Measurements from ENCODE around the gene VRK3. TPM values are rescaled to one million over a fixed set of nuclear protein-coding genes. Genes with fewer than 3 reads are reported as not detected.
"Not testable (repeated sequence)": the region's sequence is repeated elsewhere in the genome, so short reads cannot be mapped to it uniquely, and the experiment has no call there.

VRK3 gene
- total RNA-seq, 1 experiment from 2014 or later, result 28.6 TPM

DNA sequence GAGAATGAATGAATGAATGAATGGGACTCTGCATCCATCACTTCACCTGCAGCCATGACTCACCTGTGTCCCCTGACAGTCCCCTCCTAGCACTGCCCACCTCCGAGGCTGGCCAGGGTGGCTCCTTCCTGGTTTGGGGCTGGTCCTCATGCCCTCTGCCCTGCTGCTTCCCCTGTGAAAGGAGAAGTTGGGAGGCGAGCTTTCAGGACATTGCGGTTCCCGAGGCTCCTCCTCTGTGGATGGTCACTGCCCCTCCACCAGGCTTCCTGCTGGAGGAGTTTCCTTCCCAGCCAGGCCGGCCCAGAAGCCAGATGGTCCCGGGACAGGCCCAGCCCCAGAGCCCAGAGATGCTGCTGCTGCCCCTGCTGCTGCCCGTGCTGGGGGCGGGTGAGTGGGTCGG lies 55.8 kb downstream of the VRK3 start:
- in situ Hi-C loops (cut with HindIII; ENCODE audit: low sequenced_read_pairs); DNase-seq (ENCODE audit: low spot score): not testable (repeated sequence)

DNA sequence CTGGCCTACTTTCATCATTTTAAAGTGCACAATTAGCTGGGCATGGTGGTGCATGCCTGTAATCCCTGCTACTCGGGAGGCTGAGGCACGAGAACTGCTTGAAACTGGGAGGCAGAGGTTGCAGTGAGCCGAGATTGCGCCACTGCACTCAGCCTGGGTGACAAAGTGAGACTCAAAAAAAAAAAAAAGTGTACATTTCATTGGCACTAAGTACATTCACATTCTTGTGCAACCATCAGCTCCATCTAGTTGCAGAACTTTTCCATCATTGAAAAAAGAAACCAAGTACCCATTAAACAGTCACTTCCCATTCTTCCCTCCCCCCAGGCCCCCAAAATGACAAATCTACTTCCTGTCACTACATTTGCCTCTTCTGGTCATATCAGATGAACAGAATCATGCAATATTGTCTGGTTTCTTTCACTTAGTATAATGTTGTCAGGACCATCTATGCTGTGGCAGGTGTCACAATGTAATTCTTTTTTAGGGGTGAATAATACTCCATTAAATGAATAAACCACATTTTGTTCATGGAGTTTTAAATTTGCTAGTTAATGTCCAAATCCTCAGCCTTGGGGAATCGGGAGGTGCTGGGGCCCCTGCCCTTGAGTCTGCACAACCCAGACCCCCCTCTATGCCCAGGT lies 56.8 kb downstream of the VRK3 start:
- in situ Hi-C loops (cut with HindIII; ENCODE audit: low sequenced_read_pairs), result no loop called here
- no peak for DNase-seq (ENCODE audit: low spot score)

DNA sequence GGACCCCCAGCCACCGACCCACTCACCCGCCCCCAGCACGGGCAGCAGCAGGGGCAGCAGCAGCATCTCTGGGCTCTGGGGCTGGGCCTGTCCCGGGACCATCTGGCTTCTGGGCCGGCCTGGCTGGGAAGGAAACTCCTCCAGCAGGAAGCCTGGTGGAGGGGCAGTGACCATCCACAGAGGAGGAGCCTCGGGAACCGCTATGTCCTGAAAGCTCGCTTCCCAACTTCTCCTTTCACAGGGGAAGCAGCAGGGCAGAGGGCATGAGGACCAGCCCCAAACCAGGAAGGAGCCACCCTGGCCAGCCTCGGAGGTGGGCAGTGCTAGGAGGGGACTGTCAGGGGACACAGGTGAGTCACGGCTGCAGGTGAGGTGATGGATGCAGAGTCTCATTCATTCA lies 64.2 kb downstream of the VRK3 start, which contains the start of gene SIGLEC11:
Gene SIGLEC11, minus strand, starts transcription at position 193 of the 400 bp plus-strand sequence. Its CDS starts 91 bp downstream, at position 102.
- DNase-seq (ENCODE audit: low spot score); in situ Hi-C loops (cut with HindIII; ENCODE audit: low sequenced_read_pairs): not testable (repeated sequence)

DNA sequence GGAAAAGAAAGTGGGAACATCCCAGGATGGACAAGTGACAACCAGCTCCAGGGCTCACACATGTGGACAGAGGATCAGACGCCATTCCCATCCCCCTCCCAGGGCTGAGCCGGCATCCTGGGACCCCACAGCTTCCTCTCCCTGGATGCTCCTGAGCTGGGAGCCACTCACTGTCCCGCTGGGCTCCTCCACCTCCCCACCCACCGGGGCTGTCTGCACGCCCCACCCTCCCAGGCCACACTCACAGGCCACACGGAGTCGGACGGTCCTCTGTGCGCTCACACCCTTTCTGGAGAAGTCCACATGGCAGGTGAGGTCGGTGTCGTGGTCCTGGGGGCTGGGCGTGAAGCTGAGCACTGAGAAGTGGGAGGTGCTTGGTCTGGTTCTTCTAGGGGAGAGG lies 65.3 kb downstream of the VRK3 start:
- DNase-seq (ENCODE audit: low spot score); in situ Hi-C loops (cut with HindIII; ENCODE audit: low sequenced_read_pairs): not testable (repeated sequence)

DNA sequence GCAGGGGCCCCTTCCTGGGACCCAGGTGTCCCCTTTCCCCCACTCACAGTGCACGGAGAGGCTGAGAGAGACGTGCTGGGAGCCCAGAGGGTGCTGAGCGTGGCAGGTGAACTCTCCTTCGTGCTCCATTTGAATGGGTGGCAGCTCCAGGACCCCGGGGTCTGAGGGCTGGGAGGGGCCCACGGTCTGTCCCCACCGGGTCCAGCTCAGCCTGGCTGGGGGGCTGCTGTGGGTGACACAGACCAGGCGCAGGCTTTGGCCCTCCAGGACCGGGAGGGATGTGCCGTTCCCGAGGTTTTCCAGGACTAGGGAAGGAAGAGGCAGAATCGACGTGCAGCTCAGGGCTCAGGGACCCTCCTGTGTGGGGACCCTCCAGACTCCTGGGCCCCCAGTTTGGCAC lies 66.6 kb downstream of the VRK3 start:
- DNase-seq (ENCODE audit: low spot score); in situ Hi-C loops (cut with HindIII; ENCODE audit: low sequenced_read_pairs): not testable (repeated sequence)

DNA sequence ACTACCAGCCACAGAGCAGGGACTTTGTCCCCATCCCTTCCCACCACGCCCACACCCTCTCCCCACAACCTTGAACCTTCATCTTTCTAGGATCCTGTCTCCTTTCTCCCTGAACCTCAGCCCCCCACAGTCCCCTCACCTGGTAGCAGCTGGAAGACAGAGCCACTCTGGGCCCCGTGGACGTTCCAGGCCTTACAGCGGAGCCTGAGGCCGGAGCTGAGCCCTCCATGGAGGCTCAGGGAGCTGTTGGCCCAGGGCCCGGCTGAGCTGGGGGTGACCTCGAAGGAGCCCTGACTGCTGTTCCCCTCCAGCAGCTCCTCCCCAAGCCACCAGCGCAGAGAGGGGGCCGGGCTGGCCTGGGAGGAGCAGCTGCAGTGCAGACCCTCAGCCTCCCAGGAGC lies 67.0 kb downstream of the VRK3 start:
- in situ Hi-C loops (cut with HindIII; ENCODE audit: low sequenced_read_pairs), result not testable (repeated sequence)

DNA sequence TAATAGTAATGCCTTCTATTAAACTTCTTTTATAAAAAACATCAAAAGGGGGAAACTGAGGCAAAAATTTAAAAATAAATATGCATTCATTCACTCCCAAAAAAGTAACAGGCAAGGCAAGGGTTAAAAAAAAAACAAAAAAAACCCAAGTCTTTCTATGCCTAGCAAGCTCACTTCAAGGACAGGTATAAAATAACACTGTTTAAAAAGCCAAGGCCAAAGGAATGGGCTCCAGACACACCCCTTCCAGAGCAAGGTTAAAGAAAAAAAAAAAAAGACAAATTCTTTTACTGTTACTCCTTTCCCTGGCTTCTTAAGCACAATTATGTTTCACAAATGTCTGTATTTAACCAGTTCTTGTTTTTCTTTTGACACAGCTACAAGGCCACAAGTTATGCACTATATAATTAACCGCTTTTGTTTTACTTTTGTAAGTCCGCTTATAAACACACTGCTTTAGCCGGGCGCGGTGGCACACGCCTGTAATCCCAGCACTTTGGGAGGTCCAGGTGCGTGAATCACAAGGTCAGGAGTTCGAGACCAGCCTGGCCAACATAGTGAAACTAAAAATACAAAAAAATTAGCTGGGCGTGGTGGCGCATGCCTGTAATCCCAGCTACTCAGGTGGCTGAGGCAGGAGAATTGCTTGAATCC lies 67.8 kb downstream of the VRK3 start:
- in situ Hi-C loops (cut with HindIII; ENCODE audit: low sequenced_read_pairs), result no loop called here
- no peak for DNase-seq (ENCODE audit: low spot score)

More for the DNA sequence above, 67.0 kb downstream of the VRK3 start:
- DNase-seq (ENCODE audit: low spot score), result not testable (repeated sequence)

DNA sequence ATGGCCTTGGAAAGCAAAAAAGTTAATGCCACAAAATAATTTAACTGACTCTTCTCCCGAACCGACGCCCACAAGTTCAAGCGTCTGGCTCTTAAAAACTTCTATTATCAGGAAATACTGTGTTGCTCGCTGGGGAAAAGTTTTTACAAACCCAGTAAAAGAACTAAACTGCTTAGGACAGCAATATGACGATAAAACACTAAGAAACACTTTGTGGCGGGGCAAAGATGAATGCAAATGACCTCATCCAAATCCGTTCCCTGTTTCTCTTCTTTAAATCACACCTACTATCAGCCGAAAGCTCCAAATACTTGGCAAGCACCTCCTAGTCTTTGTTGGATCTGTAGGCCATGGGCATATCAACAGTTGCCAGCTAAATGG lies 69.1 kb downstream of the VRK3 start:
- in situ Hi-C loops (cut with HindIII; ENCODE audit: low sequenced_read_pairs), result no loop called here
- DNase-seq (ENCODE audit: low spot score), result no peak

DNA sequence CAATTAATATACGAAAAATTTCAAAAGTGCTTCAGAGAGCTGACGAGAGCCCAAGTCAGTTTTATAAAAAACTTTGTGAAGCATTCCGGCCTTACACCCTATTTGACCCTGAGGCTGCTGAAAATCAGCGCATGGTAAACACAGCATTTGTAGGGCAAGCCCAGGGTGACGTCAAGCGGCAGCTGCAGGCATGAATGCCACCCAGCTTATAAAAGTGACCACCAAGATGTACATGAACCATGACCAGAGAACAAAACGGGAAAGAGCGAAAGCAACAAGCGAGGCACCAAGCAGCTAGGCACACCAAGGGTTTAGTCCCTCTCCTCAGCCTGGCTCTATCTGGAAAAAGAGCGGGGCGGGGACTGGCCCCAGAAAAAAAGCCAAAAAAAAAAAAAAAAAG lies 70.2 kb downstream of the VRK3 start:
- no peak for DNase-seq (ENCODE audit: low spot score)
- in situ Hi-C loops (cut with HindIII; ENCODE audit: low sequenced_read_pairs), result no loop called here

DNA sequence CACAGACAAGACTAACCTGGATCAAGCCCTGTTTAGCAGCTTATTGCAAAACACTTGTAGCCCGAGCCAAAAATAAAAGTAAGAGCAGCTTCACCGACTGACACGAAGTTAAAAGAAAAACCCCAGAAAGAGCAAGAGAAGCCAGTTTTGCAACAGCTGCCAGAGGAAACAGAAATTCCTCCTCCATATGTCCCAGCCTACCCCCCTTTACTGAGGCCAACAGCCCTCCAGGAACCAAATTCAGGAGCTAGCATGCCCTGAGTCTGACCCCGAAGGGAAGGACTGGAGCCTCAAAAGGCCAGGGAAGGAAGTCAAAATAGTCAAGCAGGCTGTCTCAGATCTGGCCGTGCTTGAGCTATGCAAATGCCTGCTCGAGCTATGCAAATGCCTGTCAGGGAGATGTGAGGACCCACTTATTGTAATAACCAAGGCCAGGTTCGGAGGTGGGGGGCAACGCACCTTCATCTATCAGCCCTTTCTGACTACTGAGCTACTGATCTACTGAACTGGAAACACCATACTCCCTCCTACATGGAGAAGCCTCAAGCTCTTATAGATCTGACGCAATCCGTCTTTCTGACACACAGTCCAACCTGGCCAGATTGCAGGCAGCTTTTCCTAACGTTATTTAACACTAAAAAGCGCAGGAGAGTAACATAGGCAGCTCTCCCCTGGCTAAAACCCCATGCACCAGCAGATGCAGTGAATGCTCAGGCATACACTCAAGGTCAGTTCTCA lies 70.9 kb downstream of the VRK3 start:
- no peak for DNase-seq (ENCODE audit: low spot score)
- in situ Hi-C loops (cut with HindIII; ENCODE audit: low sequenced_read_pairs), result no loop called here

DNA sequence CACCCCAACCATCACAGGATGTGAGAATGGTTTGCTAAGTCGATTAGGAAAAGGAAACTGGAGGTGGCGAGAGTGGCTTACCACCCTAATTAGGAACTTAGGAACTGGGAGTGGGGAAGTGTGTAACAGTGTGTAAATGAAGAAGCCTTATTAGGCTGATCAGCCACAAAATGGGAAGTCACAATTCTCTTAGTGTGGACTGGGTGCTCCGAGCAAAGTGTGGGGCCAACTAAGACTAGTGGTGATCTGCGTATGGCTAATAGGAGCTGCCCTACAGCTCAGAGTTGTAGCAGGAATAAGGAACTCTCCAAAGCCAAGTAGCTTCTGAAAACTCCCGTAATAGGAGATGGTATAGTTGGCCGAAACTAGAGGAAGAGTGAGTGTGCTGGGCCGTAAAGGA lies 71.8 kb downstream of the VRK3 start:
- in situ Hi-C loops (cut with HindIII; ENCODE audit: low sequenced_read_pairs), result no loop called here
- DNase-seq (ENCODE audit: low spot score), result no peak

DNA sequence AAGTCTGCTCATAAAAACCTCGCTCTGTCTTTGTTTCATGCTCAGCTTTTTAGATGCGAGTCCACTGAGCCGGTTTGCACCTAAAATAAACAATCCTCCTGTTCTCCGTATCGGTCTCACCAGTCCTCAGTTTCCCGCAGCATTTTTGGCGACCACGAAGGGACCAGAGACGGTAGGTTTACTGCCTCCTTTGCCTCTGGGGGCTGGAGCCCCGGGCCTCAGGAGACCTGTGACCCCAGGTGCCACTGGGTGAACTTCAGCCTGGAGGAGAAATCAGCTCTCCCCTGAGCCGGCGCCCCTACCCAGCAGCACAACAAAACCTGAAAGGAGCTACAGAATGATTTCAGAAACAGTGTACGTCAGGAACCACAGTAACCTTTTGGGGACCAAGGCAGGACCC lies 72.3 kb downstream of the VRK3 start:
- in situ Hi-C loops (cut with HindIII; ENCODE audit: low sequenced_read_pairs), result no loop called here
- DNase-seq (ENCODE audit: low spot score), result no peak

DNA sequence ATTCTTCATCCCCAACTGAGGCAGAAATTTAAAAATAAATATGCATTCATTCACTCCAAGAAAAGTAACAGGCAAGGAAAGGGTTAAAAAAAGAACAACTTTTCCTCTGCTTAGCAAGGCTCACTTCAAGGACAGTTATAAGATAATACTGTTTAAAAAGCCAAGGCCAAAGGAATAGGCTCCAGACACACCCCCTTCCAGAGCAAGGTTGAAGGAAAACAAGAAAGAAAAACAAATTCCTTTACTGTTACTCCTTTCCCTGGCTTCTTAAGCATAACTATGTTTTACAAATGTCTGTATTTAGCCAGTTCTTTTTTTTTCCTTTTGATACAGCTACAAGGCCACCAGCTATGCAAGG lies 72.7 kb downstream of the VRK3 start:
- in situ Hi-C loops (cut with HindIII; ENCODE audit: low sequenced_read_pairs), result no loop called here
- DNase-seq (ENCODE audit: low spot score), result no peak

DNA sequence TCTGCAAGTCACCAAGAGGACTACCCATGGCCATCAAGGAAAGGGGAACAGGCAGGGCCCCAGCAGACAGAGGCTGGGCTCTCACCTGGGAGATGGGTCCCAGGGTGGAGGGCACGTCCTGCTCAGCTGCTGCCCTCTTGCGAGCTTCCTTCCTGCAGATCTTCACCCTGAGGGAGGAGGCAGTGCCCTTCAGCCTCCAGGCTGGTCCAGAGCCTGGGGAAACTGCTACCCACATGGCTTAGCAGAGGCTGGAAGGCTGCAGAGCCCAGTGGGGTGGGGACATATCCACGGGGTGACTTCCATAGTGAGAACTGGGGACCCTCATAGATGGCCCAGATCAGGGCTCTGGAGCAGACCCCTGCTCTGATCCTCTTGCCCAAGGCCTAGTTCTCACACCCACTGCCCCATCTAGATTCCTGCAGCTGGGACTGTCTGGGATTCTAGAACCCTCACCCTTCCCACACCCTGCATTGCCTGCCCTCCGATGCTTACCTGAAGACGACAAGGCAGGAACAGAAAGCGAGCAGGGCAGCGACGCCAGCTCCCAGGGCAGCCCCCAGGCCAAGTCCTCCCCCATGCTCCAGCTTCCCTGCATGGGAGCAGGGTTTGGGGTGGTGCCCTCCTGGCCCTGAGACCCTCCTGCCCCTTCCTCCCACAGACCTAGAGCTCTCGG lies 73.2 kb downstream of the VRK3 start:
- no peak for DNase-seq (ENCODE audit: low spot score)
- in situ Hi-C loops (cut with HindIII; ENCODE audit: low sequenced_read_pairs), result no loop called here

DNA sequence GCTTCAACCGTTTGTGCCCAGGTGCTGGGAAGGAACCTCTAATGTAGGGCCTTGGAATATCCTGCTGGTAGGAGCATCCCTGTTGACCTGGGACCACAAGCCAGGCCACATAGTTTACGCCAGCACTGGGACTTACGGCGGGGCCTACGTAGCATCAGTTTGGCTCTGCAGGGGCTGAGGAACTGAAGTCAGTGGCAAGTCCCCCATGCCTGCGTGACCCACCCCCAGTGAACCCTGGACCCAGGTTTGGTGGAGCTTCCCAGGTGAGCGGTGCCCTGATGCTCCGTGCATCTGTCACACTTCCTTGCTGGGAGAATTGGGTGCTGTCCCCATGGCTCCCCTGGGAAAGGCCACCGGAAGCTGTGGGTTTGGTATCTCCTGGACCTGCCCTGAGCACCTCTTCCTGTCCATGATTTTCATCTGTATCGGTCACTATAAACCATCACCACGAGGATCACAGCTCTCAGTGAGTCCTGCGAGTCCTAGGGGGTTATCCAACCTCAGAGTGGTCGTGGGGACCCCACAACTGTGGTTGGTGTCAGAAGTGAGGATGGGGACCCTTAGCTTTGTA lies 74.1 kb downstream of the VRK3 start:
- in situ Hi-C loops (cut with HindIII; ENCODE audit: low sequenced_read_pairs), result no loop called here

DNA sequence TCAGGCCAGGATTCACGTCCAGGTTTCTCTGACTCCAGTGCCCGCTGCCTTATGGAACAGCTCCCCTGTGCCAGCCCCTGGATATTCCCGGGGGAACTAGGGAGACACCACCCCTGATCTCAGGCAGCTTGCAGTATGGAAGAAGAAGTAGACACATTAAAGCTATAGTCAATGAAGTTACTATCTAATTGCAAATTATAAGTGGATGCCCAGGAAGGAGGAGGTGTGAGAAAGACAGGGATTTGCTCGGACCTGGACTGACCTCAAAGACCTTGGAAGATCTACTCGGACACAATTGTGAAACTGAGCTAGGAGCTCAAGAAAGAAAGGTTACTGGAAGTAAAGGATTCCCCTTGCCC lies 74.6 kb downstream of the VRK3 start:
- in situ Hi-C loops (cut with HindIII; ENCODE audit: low sequenced_read_pairs), result no loop called here

More for the DNA sequence above, 74.1 kb downstream of the VRK3 start:
- no peak for DNase-seq (ENCODE audit: low spot score)

DNA sequence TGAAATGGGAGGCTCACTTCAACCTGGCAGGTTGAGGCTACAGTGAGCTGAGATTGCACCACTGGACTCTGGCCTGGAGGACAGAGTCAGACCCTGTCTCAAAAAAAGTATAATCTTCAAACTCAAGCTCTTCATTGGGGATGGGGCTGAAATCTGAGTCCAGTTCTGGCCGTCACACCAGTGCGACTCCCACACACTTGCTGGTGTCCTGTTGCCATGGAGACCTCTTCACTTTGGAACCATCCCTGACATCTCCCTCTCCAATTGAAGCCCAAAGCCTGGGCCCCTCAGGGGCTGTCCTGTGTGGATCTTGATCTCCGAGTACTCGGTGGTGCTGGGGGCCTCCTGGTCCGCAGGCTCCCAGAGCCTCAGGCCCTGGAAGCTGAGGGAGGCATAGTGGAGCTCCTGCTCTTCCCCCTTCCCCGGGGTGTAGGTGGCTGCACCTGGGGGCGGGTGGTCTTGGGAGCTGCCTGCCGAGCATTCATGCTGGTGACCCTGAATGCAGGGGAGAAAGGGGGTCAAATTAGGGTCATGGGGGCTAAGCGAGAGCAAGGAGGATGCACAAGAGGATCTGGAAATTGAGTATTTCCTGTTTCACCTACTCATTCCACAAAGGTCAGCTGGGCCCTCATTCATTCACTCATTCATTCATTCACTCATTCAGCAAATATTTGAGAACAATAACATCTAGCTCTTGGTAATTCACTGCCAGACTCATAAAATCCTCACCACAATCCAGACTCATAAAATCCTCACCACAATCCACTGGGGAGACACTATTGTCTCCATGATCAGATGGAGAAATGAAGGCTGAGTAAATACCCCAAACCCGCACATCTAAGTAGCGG lies 75.2 kb downstream of the VRK3 start:
- DNase-seq (ENCODE audit: low spot score), result no peak
- in situ Hi-C loops (cut with HindIII; ENCODE audit: low sequenced_read_pairs), result no loop called here

More for the DNA sequence above, 74.6 kb downstream of the VRK3 start:
- no peak for DNase-seq (ENCODE audit: low spot score)

DNA sequence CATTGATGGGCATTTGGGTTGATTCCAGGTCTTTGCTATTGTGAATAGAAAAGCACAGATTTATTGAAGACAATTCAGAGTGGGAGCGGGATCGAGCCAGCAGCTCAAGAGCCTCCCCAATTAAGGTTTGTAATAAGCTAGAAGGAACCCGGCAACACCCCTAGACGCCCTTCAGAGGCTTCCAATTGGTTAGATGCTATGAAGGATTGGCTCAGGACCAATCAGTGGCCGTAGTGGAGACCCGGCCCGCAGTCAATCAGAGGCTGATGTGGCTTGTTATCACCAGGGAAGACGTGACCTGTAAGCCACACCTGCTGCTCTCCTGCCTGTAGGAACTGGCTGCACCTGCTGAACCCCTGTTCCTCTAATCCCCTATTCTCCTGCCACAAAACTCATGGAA lies 78.8 kb downstream of the VRK3 start:
- no peak for DNase-seq (ENCODE audit: low spot score)
- in situ Hi-C loops (cut with HindIII; ENCODE audit: low sequenced_read_pairs), result no loop called here

DNA sequence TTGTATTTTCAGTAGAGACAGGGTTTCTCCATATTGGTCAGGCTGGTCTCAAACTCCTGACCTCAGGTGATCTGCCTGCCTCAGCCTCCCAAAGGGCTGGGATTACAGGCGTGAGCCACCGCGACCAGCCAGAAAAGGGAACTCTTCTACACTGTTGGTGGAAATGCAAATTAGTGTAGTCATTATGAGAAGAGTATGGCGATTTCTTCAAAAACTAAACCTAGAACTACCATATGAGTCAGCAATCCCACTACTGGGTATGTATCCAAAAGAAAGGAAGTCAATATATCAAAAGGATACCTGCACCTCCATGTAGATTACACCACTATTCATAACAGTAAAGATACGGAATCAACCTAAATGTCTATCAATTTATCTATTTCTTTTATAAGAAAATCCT lies 80.6 kb downstream of the VRK3 start:
- in situ Hi-C loops (cut with HindIII; ENCODE audit: low sequenced_read_pairs); DNase-seq (ENCODE audit: low spot score): not testable (repeated sequence)

Measured in G401 (cell line).